ENCODE results near the gene LRRC14B.
A peak's percentile ranks its signal among the peaks of the same experiment; 100 is the strongest.

LRRC14B gene

DNA sequence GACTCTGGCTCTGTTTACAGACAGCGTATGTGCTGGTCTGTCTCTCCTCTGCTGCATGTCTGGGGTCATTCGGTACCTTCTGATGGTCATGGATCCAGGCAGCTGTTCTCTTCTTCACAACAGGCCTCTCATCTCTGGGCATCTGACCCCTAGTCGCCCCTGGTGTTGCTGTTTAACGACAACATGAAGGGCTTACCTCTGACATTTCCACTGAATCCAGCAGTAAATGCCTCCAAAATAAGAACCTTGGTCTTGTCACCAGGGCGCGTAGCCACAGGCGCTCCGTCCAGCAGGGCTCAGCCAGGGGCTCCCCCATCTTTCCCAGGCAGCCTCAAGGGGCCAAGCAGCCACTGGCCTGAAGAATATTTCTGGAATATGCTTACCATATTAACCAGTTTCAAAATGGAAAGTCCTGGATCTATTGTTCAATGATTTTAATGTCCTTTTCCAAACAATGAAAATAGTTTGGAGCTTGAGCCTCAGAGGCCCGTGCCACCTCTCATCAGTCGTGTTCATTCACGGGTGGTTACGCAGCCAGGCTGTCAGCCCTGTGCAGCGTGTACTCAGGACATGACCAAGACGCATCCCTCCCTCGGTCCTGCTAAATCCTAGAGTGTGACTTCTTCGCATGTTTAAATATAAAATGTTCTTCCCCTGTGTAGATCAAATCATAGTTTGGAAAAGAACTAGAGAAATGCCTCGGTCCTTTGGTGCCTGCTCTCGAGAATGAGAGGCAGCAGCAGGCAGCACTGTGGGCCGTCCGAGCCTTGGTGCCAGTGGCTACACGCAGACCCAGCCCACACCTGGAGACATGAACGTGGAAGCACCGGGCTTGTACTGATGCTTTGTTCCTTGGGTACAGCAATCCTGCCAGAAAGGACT lies 30.1 kb upstream of the LRRC14B start:
- Histone ChIP-seq H3K18ac (ENCODE audit: low read length) (no peak overlapping the region), H3K79me2 (ENCODE audit: control insufficient read depth, insufficient read depth, low read length, poor library complexity) (no peaks in the 10 kb centered on the region), H3K36me3 (ENCODE audit: control insufficient read depth in 1 of 2, insufficient read depth in 2 of 2, low read length in 2 of 2) (peaks cover 71 to 77% of the 10 kb centered on the region in 2 experiments), H3K9ac (ENCODE audit: low read length) (peak overlapping the region; percentile 19), H2AK5ac (ENCODE audit: low read length) (no peak overlapping the region), H3K4me2 (ENCODE audit: low read length) (no peak overlapping the region), H3K4ac (ENCODE audit: low read depth, low read length) (no peak overlapping the region), H4K91ac (ENCODE audit: low read depth, low read length) (no peak overlapping the region), H4K12ac (ENCODE audit: low read depth, low read length) (no peak overlapping the region), H3K14ac (ENCODE audit: low read length) (no peak overlapping the region), H4K8ac (ENCODE audit: low read depth, low read length) (no peak overlapping the region), H2AFZ (ENCODE audit: insufficient read depth, low read length, poor library complexity) (no peak overlapping the region), H3K4me3 (ENCODE audit: low read depth, low read length) (no peak overlapping the region), H3K27me3 (ENCODE audit: insufficient read depth, low read length) (no peaks in the 10 kb centered on the region), H3K9me3 (ENCODE audit: insufficient read depth, low read depth, low read length) (no peaks in the 10 kb centered on the region), H3K23ac (ENCODE audit: low read length) (no peak overlapping the region), H3K27ac (ENCODE audit: low read depth, low read length) (no peak overlapping the region), H2BK12ac (ENCODE audit: low read length) (no peak overlapping the region), H2BK5ac (ENCODE audit: low read depth, low read length, poor library complexity) (no peak overlapping the region), H2BK120ac (ENCODE audit: insufficient read depth, low read length, poor library complexity) (no peak overlapping the region), H3K79me1 (ENCODE audit: low read length) (no peaks in the 10 kb centered on the region), H3K4me1 (ENCODE audit: control insufficient read depth in 1 of 2, insufficient read depth in 2 of 2, low read length in 2 of 2) (no peaks in the 10 kb centered on the region)
- DNase-seq = no peak
- no CpG with 5 or more reads among the region's 23 CpGs for WGBS (ENCODE audit: extremely low coverage, insufficient coverage, insufficient read length)

DNA sequence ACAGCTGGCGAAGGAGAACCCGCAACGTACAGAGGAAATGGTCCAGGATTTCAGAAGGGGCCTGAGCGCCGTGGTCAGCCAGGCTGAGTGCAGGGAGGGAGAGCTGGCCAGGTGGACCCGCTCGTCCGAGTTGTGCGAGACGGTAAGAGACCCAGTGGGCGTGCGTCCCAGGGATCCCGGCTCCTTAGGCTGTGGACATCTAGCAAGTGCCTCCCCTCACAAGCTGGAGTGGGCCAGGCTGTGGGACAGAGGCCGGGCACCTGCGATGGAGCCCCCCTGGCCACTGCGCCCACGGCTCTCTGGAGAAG lies 29.5 kb upstream of the LRRC14B start:
- Histone ChIP-seq H2AK5ac (ENCODE audit: low read length) (no peak overlapping the region), H2AFZ (ENCODE audit: insufficient read depth, low read length, poor library complexity) (no peak overlapping the region), H3K14ac (ENCODE audit: low read length) (no peak overlapping the region), H3K9ac (ENCODE audit: low read length) (no peak overlapping the region), H3K27ac (ENCODE audit: low read depth, low read length) (no peak overlapping the region), H3K9me3 (ENCODE audit: insufficient read depth, low read depth, low read length) (no peaks in the 10 kb centered on the region), H3K79me1 (ENCODE audit: low read length) (no peaks in the 10 kb centered on the region), H3K4me3 (ENCODE audit: low read depth, low read length) (no peak overlapping the region), H3K4me2 (ENCODE audit: low read length) (no peak overlapping the region), H3K4me1 (ENCODE audit: control insufficient read depth in 1 of 2, insufficient read depth in 2 of 2, low read length in 2 of 2) (no peaks in the 10 kb centered on the region), H3K79me2 (ENCODE audit: control insufficient read depth, insufficient read depth, low read length, poor library complexity) (no peaks in the 10 kb centered on the region), H4K8ac (ENCODE audit: low read depth, low read length) (no peak overlapping the region), H2BK5ac (ENCODE audit: low read depth, low read length, poor library complexity) (no peak overlapping the region), H3K18ac (ENCODE audit: low read length) (no peak overlapping the region), H4K91ac (ENCODE audit: low read depth, low read length) (no peak overlapping the region), H3K36me3 (ENCODE audit: control insufficient read depth in 1 of 2, insufficient read depth in 2 of 2, low read length in 2 of 2) (peaks cover 65 to 72% of the 10 kb centered on the region in 2 experiments), H3K27me3 (ENCODE audit: insufficient read depth, low read length) (no peaks in the 10 kb centered on the region), H2BK120ac (ENCODE audit: insufficient read depth, low read length, poor library complexity) (no peak overlapping the region), H4K12ac (ENCODE audit: low read depth, low read length) (no peak overlapping the region), H2BK12ac (ENCODE audit: low read length) (no peak overlapping the region), H3K4ac (ENCODE audit: low read depth, low read length) (no peak overlapping the region), H3K23ac (ENCODE audit: low read length) (no peak overlapping the region)
- DNase-seq = no peak
- no CpG with 5 or more reads among the region's 17 CpGs for WGBS (ENCODE audit: extremely low coverage, insufficient coverage, insufficient read length)

DNA sequence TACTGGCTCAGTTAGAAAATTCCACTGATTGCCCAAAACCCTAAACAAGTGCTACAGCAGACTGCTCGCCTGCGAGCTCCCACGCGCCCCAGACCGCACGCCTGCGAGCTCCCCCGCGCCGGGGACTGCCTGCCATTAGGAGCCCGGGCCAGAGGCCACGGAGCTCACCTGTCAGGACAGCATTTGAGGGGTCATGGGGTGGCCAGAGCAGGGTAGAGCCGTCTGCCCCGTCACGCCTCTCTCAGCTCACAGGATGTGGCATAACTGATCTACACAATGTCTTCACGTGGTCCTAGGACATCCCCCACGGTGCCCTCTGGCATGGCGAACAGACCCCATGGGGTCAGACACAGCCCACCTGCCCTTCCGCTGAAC lies 29.1 kb upstream of the LRRC14B start:
- DNase-seq = no peak
- Histone ChIP-seq H2BK5ac (ENCODE audit: low read depth, low read length, poor library complexity) (no peak overlapping the region), H3K23ac (ENCODE audit: low read length) (no peak overlapping the region), H3K4me3 (ENCODE audit: low read depth, low read length) (no peak overlapping the region), H3K79me1 (ENCODE audit: low read length) (no peaks in the 10 kb centered on the region), H3K27ac (ENCODE audit: low read depth, low read length) (no peak overlapping the region), H3K4me2 (ENCODE audit: low read length) (no peak overlapping the region), H2AK5ac (ENCODE audit: low read length) (no peak overlapping the region), H4K8ac (ENCODE audit: low read depth, low read length) (no peak overlapping the region), H3K18ac (ENCODE audit: low read length) (no peak overlapping the region), H3K14ac (ENCODE audit: low read length) (no peak overlapping the region), H3K79me2 (ENCODE audit: control insufficient read depth, insufficient read depth, low read length, poor library complexity) (no peaks in the 10 kb centered on the region), H3K36me3 (ENCODE audit: control insufficient read depth in 1 of 2, insufficient read depth in 2 of 2, low read length in 2 of 2) (peaks cover 62 to 70% of the 10 kb centered on the region in 2 experiments), H2BK12ac (ENCODE audit: low read length) (no peak overlapping the region), H3K27me3 (ENCODE audit: insufficient read depth, low read length) (no peaks in the 10 kb centered on the region), H2AFZ (ENCODE audit: insufficient read depth, low read length, poor library complexity) (no peak overlapping the region), H3K4ac (ENCODE audit: low read depth, low read length) (no peak overlapping the region), H3K9me3 (ENCODE audit: insufficient read depth, low read depth, low read length) (no peaks in the 10 kb centered on the region), H2BK120ac (ENCODE audit: insufficient read depth, low read length, poor library complexity) (no peak overlapping the region), H3K9ac (ENCODE audit: low read length) (no peak overlapping the region), H3K4me1 (ENCODE audit: control insufficient read depth in 1 of 2, insufficient read depth in 2 of 2, low read length in 2 of 2) (no peaks in the 10 kb centered on the region), H4K91ac (ENCODE audit: low read depth, low read length) (no peak overlapping the region), H4K12ac (ENCODE audit: low read depth, low read length) (no peak overlapping the region)
- WGBS (ENCODE audit: extremely low coverage, insufficient coverage, insufficient read length) = no CpG with 5 or more reads among the region's 19 CpGs

GRCh38 chr5:162565-163337 lies 28.5 kb upstream of the LRRC14B start:
- Histone ChIP-seq H3K23ac (ENCODE audit: low read length) (no peak overlapping the region), H4K8ac (ENCODE audit: low read depth, low read length) (no peak overlapping the region), H4K12ac (ENCODE audit: low read depth, low read length) (no peak overlapping the region), H3K4me3 (ENCODE audit: low read depth, low read length) (no peak overlapping the region), H2AFZ (ENCODE audit: insufficient read depth, low read length, poor library complexity) (no peak overlapping the region), H2BK120ac (ENCODE audit: insufficient read depth, low read length, poor library complexity) (no peak overlapping the region), H4K91ac (ENCODE audit: low read depth, low read length) (no peak overlapping the region), H3K79me2 (ENCODE audit: control insufficient read depth, insufficient read depth, low read length, poor library complexity) (no peaks in the 10 kb centered on the region), H3K36me3 (ENCODE audit: control insufficient read depth in 1 of 2, insufficient read depth in 2 of 2, low read length in 2 of 2) (peaks cover 57 to 65% of the 10 kb centered on the region in 2 experiments), H3K4me2 (ENCODE audit: low read length) (no peak overlapping the region), H3K4ac (ENCODE audit: low read depth, low read length) (no peak overlapping the region), H3K9ac (ENCODE audit: low read length) (no peak overlapping the region), H3K18ac (ENCODE audit: low read length) (no peak overlapping the region), H2BK5ac (ENCODE audit: low read depth, low read length, poor library complexity) (no peak overlapping the region), H3K4me1 (ENCODE audit: control insufficient read depth in 1 of 2, insufficient read depth in 2 of 2, low read length in 2 of 2) (no peaks in the 10 kb centered on the region), H3K14ac (ENCODE audit: low read length) (no peak overlapping the region), H3K27ac (ENCODE audit: low read depth, low read length) (no peak overlapping the region), H3K79me1 (ENCODE audit: low read length) (no peaks in the 10 kb centered on the region), H2BK12ac (ENCODE audit: low read length) (no peak overlapping the region), H3K27me3 (ENCODE audit: insufficient read depth, low read length) (no peaks in the 10 kb centered on the region), H3K9me3 (ENCODE audit: insufficient read depth, low read depth, low read length) (no peaks in the 10 kb centered on the region), H2AK5ac (ENCODE audit: low read length) (no peak overlapping the region)
- WGBS (ENCODE audit: extremely low coverage, insufficient coverage, insufficient read length) = no CpG with 5 or more reads among the region's 23 CpGs
- no peak for DNase-seq

Data from trophoblast cell (in vitro differentiated cells and primary cell).